HUDEP-2 (cell line): ENCODE data around the gene UBE2O.
A peak's percentile ranks its signal among the peaks of the same experiment; 100 is the strongest.

Experiments used
- DNase-seq, 76 experiments: peaks; one replicate each; lab custom pipeline; 2025; ENCODE audit not compliant: unreplicated experiment in 76 of 76; lab: John Stamatoyannopoulos, UW

UBE2O gene

GRCh38 chr17:76420356-76421043 is 32.5 kb downstream of the UBE2O start:
- no peak for DNase-seq

DNA sequence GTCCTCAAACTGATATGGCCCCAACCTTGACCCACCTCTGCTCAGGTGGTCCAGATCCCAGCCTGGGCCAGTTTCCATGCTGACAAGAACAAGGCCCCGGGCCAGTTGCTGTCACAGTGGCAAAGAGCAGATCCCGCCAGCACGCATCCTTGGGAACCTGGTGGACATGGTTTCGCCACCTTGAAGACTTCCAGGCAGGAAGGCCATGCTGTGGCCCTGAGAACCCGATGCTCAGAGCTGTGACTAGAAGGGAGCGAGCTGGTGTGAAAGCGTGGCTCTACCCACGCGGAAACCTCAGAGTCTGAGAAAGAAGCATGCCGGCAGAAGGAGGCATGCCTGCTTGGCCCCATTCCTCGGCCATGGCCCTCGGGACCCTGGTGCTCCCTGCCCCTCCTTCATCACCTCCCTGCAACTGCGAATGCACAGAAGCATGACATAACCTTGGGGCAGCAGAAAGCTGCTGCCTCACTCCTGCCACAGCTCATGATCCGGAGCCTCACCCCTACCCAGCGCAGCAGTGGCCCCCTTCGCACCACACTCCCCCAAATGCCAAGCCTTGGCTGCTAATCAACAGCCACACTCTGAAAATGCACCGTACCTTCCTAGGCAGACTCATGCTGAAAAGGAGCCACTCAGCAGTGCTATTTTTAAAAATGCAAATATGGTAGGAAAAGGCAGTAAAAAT is 33.2 kb downstream of the UBE2O start:
- no peak for DNase-seq

DNA sequence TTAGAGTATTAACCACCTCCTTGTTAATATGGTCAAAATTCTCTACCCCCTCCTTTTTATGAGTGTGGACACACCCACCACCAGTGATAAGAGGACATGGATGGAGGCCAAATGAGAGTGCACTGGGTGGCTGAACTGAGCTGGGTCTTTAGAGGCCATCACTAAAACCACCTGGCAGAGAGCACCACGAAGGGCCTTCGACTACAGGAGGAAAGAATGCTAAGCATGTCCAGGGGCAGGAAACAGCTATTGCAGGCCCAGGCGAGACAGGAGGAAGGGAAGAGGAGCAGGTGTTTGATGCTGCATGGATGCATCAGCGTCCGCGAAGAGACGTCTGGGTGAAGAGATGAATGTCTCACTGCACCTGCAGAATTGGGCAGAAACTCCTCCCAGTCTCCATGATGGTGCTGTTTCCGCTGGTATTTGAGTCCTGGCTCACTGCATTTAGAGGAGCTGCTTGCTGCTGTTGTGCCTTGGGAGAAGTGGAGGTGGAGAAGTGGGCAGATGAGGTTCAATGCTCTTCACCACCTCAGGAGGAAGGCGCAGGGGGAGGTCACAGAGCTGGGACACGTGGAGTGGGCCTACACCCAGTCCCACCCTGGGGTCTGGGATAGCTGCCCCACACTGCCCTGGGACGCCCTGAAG is 35.3 kb downstream of the UBE2O start:
- peak in 56 of 76 experiments; percentile 7 to 75 (median 31) for DNase-seq

DNA sequence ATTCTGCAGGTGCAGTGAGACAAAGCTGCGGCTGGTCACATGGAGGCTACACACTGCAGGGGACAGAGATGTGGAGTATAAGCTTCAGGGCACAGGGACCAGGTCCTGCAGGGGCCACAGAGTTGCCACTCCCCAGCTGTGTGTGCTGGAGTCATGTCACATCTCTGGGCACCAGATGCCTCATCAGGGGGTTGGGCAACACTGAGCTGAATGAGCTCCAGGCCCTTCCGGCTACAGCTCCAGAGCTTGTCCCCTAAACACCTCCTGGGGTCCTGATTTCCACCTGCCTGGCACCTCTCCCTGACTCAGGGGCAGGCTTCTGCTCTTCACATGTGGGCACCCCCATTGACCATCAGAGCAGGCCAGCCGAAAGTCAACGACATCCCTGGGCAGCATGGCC is 36.1 kb downstream of the UBE2O start:
- peak in 2 of 76 experiments; percentile 2 to 5 for DNase-seq

GRCh38 chr17:76416457-76416856 is 36.5 kb downstream of the UBE2O start:
- no peak for DNase-seq

- no peak for DNase-seq
Measured at GRCh38 chr17:76415786-76416185, 37.2 kb downstream of the UBE2O start.

DNA sequence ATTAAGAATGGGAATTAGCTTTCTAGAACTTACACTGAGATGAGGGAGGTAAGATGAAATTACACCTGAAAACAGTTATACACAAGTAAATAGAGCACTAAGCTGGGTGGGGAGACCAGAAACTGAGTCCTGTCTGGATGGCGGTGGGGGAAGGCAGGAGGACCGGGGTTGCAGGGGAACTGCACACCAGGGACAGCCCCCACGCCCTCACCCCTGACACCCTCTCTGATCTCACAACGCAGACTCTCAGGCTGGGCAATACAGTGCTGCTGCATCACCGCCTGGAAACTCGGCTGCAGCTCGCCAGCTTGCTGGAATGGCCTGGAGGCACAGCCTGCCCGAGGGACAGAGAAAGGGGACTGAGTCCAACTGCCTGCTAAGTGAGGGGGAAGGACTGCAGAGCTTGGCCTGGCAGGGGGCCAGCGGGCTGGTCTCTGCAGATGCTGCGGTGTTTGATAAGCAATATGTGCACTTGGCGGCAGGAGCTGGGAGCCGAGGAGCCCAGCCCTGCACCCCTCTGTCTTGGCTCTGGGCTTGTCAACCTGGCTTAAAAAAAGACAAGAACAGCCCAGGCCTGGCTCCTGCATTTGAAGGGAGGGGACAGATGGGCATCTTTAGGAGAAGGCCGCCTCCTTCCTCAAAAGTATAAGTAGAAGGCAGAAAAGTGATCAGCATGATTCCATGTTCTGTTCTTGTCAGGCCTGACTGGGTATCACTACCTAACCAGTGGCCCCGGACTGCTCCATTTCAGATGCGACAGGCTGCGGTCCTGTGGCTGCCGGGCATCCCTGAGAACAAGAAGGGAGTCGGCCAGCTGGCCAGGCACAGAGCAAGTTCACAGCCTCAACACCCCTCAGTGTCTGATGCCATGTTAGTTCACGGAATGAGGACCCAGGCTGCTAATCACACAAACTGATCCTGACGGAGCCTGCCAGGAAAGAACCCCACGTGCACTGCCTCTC is 38.3 kb downstream of the UBE2O start:
- peak in 75 of 76 experiments; percentile 43 to 96 (median 88) for DNase-seq

GRCh38 chr17:76411247-76411646 is 41.7 kb downstream of the UBE2O start:
- DNase-seq: no peak

DNA sequence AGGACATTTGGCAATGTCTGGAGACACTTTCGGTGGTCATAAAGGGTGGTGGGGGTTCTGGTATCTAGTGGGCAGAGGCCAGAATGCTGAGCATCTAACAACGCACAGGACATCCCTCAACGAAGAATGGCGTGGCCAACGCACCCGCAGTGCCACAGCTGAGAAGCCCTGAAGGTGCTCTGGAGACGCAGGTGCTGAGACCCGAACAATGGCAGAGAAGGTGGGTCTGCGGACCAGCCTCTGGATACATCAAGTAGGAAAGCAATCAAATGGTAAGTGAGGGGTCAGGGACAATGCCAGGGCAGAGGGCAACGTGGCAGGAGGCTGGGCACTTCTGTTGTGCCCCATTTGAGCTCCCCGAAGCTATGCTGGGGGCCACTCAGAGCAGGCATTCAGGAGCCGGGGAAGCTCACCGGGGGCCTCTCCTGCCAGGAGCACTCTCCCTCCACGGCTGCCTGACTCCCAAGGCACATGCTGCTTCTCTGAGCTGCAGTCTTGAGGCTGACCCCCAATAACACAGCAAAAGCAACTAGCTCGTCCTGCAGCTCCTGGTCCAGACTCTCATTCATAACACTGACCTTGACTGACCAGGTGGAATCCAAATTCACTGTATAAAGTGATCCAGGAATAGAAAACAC is 42.5 kb downstream of the UBE2O start:
- no peak for DNase-seq

GRCh38 chr17:76408037-76408849 is 44.7 kb downstream of the UBE2O start:
- DNase-seq: peak in 64 of 76 experiments; percentile 6 to 75 (median 46)

- DNase-seq: no peak
Measured at GRCh38 chr17:76407509-76407908, 45.4 kb downstream of the UBE2O start.

DNA sequence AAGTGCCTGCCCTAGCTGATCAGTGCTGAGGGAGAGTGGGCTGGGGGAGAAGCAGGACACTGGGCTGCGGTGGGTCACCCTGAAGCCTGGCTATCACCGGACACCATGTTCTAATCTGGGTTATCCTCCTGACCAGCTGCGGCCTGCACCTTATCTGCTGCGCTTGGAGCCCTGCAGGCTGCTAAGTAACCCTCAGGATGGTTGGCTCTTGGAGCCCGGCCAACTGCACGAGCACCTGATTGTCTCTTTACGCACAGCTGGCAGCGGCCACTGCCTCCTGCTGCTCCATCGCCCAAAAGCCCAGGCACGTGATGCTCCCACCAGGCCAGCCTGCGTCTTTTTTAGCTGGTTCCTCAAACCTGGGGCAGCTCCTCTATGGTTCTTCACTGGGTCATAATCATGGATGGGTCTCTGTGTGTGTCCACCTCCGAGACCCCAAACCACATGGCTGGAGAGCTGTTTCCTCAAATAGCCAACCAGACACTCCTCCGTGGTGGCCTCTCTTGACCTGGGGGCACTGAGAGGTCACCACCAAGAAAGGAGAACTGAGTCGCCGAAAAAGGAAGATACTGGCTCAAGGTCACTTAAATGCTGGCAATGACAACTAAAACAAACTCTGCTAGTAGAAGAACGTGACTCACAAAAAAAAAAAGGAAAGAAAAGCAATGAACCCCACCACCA is 46.8 kb downstream of the UBE2O start:
- peak in 75 of 76 experiments; percentile 45 to 98 (median 91) for DNase-seq

GRCh38 chr17:76405607-76405966 is 47.4 kb downstream of the UBE2O start:
- no peak for DNase-seq

DNA sequence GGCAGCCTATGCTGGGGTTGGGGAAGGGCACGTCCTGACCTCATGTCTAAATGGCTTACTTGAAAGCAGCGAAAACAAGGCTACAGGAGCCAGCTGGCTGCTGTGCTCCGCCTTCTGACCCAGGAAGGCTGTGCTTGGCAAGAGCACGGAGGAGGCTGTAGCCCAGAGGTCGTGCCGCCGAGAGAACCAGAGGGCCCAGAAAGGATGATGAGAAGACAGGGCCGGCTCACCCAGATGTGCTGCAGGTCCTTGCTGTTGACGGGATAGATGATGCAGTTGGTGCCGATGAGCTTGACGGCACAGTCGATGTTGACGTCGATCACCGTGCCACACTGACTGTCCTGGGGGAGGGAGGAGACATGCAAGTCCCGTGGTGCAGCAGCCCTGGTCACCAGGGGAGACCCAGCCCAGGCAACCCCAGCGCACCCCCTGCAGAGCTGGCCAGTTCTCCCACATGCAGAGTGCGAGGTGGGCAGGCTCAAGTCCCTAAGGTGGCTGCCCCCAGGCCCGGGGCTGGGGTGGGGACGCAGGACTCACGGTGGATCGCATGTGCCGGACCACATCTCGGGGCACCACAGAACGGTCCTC is 47.9 kb downstream of the UBE2O start:
- DNase-seq: no peak

GRCh38 chr17:76404256-76404655 is 48.7 kb downstream of the UBE2O start:
- no peak for DNase-seq

DNA sequence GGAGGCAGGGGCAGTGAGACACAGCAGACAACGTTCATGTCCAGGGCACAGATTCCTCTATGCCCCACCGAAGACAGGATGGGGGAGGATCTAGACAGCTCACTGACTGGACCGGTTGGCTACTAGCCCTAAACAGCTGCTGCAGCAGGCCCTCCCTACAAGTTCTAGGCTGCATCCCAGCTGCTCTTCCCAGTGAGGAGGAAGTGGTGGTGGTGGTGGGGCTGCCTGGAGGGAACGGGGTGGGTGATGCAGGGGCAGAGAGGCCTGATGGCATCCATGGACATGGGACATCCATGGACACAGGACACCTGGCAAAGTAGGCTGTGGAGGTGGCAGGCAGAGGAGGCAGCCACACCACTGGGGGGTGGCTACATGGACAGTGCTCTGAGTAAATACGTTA is 50.2 kb downstream of the UBE2O start:
- no peak for DNase-seq

GRCh38 chr17:76399175-76400172 is 53.5 kb downstream of the UBE2O start:
- no peak for DNase-seq
